T47D (cell line): ENCODE measurements around the gene GRIK1.
A peak's percentile ranks its signal among the peaks of the same experiment; 100 is the strongest.

Experiments
- DNase-seq, 2 experiments: peaks; one replicate each; pipeline versions ENCODE4 v3.0.0 to v3.0.0-alpha.2; 2011 to 2012; ENCODE audit warnings: low read depth in 1 of 2, low spot score in 1 of 2
- JUND ChIP-seq: IDR thresholded peaks from 2 replicates; pipeline ENCODE4 v1.6.1; 2012; ENCODE audit warnings: low read depth
- in situ Hi-C: cut with HindIII; loops from 2 replicates; pipeline ENCODE4 v1.10.0; 2016; ENCODE audit warnings: low sequenced_read_pairs, low pct_unique_long_range_greater_than_20kb

Gene GRIK1

DNA sequence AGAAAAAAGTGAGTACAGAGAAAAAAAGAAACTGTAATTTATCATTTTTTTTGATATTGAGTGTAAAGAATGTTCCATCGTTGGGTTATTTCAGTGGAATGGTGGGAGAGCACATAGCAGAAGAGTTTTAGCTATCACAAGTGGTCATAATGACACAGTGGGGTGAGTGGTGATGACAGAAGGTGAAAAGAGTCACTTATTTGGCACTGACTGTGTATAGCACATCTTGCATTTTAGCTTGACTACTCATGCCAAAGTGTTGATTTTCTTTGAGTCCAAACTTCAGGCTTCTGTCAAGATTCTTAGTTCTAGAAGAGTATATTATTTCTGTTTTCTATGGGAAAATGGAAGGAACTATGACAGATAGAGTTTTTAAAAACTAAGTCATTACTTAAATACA, 261.2 kb downstream of the GRIK1 start:
- in situ Hi-C loops, result no loop called here
- no peak for TF ChIP-seq JUND
- DNase-seq, result no peak

GRCh38 chr21:29677326-29677725, 262.5 kb downstream of the GRIK1 start:
- in situ Hi-C loops, result no loop called here
- no peak for TF ChIP-seq JUND
- DNase-seq, result no peak

- in situ Hi-C loops, result no loop called here
- no peak for TF ChIP-seq JUND
- DNase-seq, result no peak
These were observed 263.4 kb downstream of the GRIK1 start for GRCh38 chr21:29676395-29676794.

DNA sequence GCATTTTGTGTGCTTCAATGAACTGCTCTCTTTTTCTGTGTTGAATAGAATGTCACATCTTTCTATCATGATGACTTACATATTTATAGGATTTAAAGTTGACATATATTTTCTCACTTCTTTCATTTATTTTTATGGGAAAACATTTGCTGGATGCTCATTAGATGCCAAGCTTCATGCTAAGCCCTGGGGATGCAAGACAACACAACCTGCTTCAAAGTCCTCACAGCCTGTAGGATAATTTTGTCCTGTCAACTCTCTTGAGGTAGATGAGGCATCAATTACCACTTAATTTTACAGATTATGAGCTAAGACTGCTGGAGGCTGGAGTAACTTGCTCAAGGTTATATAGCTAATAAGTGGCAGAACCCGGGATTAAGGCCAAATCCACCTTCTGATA, 264.3 kb downstream of the GRIK1 start:
- TF ChIP-seq JUND, result no peak
- DNase-seq, result no peak
- in situ Hi-C loops, result no loop called here

DNA sequence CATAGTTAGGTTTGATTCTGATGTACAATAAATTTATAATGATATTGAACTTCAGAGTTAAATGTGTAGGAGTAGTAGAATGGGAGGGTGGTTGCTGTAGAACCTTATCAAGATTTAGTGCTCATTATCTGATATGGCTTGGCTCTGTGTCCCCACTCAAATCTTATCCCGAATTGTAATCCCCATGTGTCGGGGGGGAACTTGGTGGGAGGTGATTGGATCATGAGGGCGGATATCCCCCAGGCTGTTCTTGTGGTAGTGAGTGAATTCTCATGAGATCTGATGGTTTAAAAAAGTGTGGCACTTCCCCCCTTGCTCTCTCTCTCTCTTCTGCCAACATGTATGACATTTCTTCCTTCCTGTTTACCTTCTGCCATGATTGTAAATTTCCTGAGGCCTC, 265.5 kb downstream of the GRIK1 start:
- in situ Hi-C loops, result no loop called here
- no peak for DNase-seq
- TF ChIP-seq JUND, result no peak

DNA sequence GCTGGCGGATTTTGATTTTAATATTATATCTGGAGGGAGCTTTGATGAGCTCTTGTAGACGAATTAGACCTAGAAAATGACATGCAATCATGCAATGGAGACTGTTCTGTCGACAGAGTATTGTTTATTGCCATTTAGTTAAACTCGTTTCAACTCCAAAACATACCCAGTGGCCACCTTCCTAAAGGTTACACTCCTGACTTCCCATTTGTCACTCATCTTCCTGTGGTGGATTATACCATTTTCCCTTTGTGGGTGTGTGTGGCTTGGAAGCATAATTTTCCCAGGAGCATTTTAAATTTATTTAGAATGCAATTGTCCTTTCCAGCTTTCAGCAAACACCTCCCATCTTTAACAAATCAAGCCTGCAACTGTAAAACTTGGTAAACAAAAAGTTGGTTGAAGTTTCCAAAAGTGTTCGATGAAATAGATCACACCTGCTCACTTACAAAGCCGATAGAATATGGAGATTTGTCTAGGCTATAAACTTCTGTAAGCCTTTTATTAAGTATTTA, 266.6 kb downstream of the GRIK1 start:
- peak in 1 of 2 experiments; percentile 20 for DNase-seq
- TF ChIP-seq JUND, result no peak
- in situ Hi-C loops, result no loop called here

GRCh38 chr21:29671728-29672127, 268.1 kb downstream of the GRIK1 start:
- in situ Hi-C loops, result no loop called here
- DNase-seq, result no peak
- TF ChIP-seq JUND, result no peak

GRCh38 chr21:29670228-29670627, 269.6 kb downstream of the GRIK1 start:
- in situ Hi-C loops, result no loop called here
- no peak for DNase-seq
- no peak for TF ChIP-seq JUND

DNA sequence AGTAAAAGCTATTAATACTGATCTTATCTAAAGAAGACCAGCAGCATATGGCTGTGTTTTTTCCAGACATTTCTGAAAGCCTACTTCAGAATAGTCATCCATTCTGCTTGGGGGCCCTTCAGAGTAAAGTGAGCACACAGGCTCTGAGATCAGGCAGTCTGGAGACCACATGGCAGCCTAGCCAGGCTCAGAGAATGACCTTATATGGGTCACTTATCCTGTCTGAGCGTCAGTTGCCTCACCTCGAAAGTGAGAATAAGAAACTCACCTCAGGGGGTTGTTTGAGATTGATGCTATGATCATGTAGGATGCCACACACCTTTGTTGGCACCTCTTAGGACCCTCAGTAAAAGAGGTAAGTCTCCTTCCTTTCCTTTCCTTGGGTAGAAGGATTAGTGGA, 270.4 kb downstream of the GRIK1 start:
- in situ Hi-C loops, result no loop called here
- TF ChIP-seq JUND, result no peak
- no peak for DNase-seq

DNA sequence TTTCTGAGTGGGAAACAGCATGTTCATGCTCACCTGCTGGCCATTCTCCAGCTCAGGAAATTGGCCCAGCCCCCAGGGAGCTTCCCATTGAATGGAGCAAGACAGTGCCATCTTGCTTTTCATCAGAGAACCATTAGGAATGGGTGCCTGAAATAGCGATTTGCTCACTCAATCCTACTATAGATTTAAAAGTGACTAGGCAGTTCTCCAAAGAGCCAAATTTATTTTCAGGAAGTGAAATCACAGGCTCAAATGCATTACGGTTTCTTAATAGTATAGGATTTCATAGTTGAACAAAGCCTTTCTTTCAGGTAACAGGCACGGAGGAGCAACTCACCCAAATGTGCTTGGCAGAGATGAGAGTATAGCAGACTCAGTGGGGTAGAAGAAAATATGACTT, 272.1 kb downstream of the GRIK1 start:
- in situ Hi-C loops, result no loop called here
- no peak for TF ChIP-seq JUND

GRCh38 chr21:29664615-29665014, 275.2 kb downstream of the GRIK1 start:
- no peak for DNase-seq
- no peak for TF ChIP-seq JUND
- in situ Hi-C loops, result no loop called here

More for the DNA sequence above, 272.1 kb downstream of the GRIK1 start:
- no peak for DNase-seq

DNA sequence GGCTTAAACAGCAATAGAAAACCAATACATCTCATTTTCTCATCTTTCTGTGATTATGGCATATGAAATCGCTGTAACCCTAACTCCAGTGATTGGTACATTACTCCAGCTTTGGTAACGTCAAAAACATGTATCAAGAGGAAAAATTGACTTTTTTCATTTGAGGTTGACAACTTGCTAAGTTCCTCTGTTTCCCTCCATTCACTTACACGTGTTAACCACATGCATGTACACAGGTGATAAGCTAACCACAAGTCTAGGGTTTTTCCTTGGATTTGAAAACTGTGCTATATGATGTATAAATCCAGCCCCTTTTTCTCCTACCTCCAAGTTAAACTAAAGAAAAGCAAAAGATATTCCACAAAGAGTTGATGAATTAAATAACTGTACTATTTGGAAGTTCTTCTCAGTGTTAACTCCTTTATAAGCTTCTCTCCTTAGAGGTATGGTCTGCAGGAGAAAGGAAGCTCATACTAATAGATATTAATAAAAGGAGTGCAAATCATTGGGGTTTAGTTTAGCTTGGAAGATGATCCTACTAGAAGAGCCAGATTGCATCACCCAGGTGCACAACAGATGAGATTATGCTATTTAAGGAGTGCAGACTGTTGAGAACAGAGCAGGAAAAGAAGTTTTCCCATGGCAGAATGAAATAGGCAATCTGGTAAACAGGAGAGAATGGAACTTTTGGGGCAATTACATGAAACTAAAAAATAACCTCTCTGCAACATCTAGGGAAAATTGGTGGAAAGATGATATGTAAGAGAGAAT, 277.9 kb downstream of the GRIK1 start:
- no peak for TF ChIP-seq JUND
- no peak for DNase-seq
- in situ Hi-C loops, result no loop called here

DNA sequence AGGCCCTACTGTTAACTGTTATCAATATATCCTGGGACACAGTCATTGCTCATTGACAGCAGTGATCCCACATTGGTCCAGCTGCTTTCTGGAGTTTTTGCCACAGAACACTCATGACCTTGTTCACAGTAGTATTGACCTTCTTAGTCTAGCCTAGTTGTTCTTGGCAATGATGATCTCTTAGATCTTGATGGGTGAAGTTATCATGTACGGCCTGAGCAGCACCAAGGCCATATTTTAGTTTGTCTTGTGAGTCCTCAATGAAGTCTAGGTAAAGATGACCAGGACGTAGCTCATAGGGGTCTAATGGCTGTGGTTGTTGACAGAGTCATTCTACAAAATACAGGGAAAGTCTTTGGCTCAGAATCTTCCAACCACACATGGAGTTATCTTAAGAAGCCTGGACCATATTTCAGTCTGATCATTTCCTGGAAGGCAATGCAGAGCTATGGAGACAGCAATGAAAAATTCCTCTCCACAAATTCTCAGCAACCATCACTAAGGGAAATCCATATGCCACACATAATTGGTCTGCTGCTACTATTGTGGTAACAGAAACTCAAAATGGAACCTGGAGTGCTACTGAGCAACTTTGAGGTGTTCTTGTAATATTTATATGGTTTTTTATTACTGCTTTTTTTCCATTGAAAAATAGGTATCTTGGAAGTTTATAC, 279.6 kb downstream of the GRIK1 start:
- in situ Hi-C loops, result no loop called here
- DNase-seq, result no peak
- no peak for TF ChIP-seq JUND
